ENCODE results near the gene FGF11.
"Not testable (repeated sequence)": the region's sequence is repeated elsewhere in the genome, so short reads cannot be mapped to it uniquely, and the experiment has no call there.

DNA sequence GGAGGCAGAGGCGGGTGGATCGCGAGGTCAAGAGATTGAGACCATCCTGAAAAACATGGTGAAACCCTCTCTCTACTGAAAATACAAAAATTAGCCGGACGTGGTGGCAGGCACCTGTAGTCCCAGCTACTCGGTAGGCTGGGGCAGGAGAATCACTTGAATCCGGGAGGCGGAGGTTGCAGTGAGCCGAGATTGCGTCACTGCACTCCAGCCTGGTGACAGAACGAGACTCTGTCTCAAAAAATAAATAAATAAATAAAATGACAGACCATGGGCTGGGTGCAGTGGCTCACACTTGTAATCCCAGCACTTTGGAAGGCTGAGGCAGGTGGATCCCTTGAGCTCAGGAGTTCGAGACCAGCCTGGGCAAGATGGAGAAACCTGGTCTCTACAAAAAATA lies 30.5 kb downstream of the FGF11 start:
- TF ChIP-seq CTCF, POLR2A (IDR thresholded peaks at IDR 0.05): not testable (repeated sequence)

All from heart left ventricle (tissue), 13 donors.